ENCODE results near the gene CXCR2. TPM values are rescaled to one million over a fixed set of nuclear protein-coding genes. Genes with fewer than 3 reads are reported as not detected.

Gene CXCR2
- total and polyA plus RNA-seq, 2 of the 8 experiments (the other 6 are each of a cell fraction or from before 2014, with no cell fraction given) = 1.4 to 1.6 TPM

DNA sequence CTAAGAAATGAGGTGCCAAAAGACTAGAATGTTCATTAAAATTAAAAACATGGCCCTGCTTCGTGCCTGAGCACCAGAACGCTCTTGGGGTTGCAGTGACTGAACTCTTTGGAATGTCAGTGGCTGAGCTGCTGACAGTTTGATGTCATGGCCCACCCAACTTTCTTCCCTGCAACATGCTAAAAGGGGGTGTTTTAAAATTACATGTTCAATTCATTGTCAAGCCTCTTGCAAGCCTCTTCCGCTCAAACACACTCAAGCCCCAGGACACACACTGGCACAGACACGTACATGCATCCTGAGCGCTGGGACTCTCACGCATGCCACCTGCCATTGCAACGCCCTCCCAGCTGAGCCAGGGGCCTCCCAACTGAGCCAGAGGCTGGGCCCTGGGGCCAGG lies 44.1 kb upstream of the CXCR2 start (continued):
- TF ChIP-seq, protein P1, sequence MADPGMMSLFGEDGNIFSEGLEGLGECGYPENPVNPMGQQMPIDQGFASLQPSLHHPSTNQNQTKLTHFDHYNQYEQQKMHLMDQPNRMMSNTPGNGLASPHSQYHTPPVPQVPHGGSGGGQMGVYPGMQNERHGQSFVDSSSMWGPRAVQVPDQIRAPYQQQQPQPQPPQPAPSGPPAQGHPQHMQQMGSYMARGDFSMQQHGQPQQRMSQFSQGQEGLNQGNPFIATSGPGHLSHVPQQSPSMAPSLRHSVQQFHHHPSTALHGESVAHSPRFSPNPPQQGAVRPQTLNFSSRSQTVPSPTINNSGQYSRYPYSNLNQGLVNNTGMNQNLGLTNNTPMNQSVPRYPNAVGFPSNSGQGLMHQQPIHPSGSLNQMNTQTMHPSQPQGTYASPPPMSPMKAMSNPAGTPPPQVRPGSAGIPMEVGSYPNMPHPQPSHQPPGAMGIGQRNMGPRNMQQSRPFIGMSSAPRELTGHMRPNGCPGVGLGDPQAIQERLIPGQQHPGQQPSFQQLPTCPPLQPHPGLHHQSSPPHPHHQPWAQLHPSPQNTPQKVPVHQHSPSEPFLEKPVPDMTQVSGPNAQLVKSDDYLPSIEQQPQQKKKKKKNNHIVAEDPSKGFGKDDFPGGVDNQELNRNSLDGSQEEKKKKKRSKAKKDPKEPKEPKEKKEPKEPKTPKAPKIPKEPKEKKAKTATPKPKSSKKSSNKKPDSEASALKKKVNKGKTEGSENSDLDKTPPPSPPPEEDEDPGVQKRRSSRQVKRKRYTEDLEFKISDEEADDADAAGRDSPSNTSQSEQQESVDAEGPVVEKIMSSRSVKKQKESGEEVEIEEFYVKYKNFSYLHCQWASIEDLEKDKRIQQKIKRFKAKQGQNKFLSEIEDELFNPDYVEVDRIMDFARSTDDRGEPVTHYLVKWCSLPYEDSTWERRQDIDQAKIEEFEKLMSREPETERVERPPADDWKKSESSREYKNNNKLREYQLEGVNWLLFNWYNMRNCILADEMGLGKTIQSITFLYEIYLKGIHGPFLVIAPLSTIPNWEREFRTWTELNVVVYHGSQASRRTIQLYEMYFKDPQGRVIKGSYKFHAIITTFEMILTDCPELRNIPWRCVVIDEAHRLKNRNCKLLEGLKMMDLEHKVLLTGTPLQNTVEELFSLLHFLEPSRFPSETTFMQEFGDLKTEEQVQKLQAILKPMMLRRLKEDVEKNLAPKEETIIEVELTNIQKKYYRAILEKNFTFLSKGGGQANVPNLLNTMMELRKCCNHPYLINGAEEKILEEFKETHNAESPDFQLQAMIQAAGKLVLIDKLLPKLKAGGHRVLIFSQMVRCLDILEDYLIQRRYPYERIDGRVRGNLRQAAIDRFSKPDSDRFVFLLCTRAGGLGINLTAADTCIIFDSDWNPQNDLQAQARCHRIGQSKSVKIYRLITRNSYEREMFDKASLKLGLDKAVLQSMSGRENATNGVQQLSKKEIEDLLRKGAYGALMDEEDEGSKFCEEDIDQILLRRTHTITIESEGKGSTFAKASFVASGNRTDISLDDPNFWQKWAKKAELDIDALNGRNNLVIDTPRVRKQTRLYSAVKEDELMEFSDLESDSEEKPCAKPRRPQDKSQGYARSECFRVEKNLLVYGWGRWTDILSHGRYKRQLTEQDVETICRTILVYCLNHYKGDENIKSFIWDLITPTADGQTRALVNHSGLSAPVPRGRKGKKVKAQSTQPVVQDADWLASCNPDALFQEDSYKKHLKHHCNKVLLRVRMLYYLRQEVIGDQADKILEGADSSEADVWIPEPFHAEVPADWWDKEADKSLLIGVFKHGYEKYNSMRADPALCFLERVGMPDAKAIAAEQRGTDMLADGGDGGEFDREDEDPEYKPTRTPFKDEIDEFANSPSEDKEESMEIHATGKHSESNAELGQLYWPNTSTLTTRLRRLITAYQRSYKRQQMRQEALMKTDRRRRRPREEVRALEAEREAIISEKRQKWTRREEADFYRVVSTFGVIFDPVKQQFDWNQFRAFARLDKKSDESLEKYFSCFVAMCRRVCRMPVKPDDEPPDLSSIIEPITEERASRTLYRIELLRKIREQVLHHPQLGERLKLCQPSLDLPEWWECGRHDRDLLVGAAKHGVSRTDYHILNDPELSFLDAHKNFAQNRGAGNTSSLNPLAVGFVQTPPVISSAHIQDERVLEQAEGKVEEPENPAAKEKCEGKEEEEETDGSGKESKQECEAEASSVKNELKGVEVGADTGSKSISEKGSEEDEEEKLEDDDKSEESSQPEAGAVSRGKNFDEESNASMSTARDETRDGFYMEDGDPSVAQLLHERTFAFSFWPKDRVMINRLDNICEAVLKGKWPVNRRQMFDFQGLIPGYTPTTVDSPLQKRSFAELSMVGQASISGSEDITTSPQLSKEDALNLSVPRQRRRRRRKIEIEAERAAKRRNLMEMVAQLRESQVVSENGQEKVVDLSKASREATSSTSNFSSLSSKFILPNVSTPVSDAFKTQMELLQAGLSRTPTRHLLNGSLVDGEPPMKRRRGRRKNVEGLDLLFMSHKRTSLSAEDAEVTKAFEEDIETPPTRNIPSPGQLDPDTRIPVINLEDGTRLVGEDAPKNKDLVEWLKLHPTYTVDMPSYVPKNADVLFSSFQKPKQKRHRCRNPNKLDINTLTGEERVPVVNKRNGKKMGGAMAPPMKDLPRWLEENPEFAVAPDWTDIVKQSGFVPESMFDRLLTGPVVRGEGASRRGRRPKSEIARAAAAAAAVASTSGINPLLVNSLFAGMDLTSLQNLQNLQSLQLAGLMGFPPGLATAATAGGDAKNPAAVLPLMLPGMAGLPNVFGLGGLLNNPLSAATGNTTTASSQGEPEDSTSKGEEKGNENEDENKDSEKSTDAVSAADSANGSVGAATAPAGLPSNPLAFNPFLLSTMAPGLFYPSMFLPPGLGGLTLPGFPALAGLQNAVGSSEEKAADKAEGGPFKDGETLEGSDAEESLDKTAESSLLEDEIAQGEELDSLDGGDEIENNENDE (IDR thresholded peaks at IDR 0.05; ENCODE audit: insufficient replicate concordance, low read length) = no peak
- TF ChIP-seq TBP (IDR thresholded peaks at IDR 0.05; ENCODE audit: low read depth, low read length) (no peak), BCL11A (IDR thresholded peaks at IDR 0.05; ENCODE audit: low read depth in 2 of 2, low read length in 2 of 2) (no peak), TEAD4 (IDR thresholded peaks at IDR 0.05; ENCODE audit: low read depth, low read length) (no peak), ZNF274 (IDR thresholded peaks at IDR 0.05; ENCODE audit: borderline replicate concordance, extremely low read depth, low read length) (no peak), CBX8 (IDR thresholded peaks at IDR 0.05; ENCODE audit: borderline replicate concordance, low read depth, low read length) (no peak), PHF8 (conservative IDR thresholded peaks at IDR 0.05; ENCODE audit: low read depth, low read length) (no peak), BRCA1 (IDR thresholded peaks at IDR 0.05; ENCODE audit: low read depth, low read length) (no peak), EGR1 (IDR thresholded peaks at IDR 0.05; ENCODE audit: borderline replicate concordance, low read depth, low read length) (no peak), RXRA (IDR thresholded peaks at IDR 0.05; ENCODE audit: insufficient read depth, low read depth, low read length) (no peak), TCF12 (IDR thresholded peaks at IDR 0.05; ENCODE audit: low read depth, low read length) (no peak)
